Stimulated activated CD8-positive, alpha-beta memory T cell treated with anti-CD3 and anti-CD28 coated beads, Interleukin-2, amount 100 ng/mL, for 48 hours (primary cell): Measurements from ENCODE around the gene UPF3A.
"Not testable (repeated sequence)": the region's sequence is repeated elsewhere in the genome, so short reads cannot be mapped to it uniquely, and the experiment has no call there.

Source experiments
- DNase-seq, 2 donors: peaks; one replicate each; pipeline ENCODE4 v3.0.0-alpha.2; 2020; ENCODE audit warnings: low read depth in 2 of 2

The UPF3A gene, protein sequence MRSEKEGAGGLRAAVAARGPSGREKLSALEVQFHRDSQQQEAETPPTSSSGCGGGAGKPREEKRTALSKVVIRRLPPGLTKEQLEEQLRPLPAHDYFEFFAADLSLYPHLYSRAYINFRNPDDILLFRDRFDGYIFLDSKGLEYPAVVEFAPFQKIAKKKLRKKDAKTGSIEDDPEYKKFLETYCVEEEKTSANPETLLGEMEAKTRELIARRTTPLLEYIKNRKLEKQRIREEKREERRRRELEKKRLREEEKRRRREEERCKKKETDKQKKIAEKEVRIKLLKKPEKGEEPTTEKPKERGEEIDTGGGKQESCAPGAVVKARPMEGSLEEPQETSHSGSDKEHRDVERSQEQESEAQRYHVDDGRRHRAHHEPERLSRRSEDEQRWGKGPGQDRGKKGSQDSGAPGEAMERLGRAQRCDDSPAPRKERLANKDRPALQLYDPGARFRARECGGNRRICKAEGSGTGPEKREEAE

GRCh38 chr13:114281351-114282040 lies at the start of gene UPF3A:
UPF3A (plus strand) TSS chr13:114281601; CDS start chr13:114281640, 39 bp downstream.
- DNase-seq, result peak; percentile 81 to 83

DNA sequence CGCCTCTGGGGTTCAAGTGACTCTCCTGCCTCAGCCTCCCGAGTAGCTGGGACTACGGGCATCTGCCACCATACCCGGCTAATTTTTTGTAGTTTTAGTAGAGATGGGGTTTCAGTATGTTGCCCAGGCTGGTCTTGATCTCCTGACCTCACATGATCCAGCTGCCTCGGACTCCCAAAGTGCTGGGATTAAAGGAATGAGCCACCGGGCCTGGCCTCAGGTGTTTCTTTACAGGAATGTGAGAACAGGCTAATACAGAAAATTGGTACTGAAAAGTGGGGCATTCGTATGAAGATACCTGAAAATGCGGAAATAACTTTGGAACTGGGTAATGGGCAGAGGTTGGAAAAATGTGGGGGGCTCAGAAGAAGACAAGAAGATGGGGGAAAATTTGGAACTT lies 49.5 kb upstream of the UPF3A start:
- DNase-seq, result no peak

DNA sequence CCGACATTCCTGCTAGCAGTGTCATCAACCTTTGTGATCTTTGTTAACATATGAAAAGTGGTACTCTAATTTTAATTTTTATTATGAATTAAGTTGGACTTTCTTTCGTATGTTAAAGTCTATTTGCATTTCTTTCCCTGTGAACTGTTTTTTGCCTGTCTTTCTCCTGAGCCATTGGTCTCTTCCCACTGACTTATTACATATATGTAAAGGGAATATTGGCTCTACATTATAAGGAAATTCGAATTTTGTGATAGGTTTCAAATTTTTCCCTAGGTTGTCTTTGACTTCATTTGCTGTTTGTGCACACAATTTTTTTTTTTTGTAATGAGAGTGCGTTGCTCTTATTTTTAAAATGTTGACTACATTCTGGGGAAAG lies 47.1 kb upstream of the UPF3A start:
- no peak for DNase-seq

DNA sequence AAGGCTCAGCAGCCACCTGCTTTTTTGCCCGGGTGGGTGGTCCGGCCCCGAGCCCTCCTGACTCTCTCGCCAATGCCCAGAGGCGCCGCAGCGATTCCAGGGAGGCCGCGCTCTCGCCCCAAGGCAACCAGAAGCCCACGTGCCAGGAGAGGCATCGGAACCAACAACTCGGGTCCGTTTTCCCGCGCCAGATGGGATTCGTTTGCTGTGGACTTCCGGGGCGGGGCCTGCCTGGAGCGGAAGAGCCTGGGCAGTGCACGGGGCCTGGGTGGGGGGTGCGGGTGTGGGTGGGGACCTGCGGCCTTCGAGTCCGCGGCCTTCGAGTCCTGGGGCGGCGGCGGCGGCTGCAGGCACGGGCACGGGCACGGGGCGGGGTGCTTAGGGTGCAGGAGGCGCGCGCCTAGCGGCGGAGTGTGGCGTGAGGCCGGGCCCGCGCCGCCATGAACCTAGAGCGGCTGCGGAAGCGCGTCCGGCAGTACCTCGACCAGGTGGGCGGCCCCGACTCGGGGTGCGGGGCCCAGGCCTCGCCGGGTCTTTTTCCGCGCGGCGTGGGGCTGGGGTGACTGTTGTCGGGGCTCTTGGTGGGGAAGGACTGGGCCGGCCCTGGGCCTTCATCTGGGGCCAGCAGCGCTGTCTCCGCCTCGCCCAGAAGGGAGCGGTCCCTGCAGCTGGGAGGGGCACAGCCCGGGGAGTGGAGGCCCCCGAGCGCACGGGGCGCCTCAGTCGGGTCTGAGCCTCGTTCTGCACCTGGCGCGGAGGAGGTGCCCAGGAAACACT lies 46.6 kb upstream of the UPF3A start, which contains the start of gene CDC16:
CDC16 (plus strand) TSS at position 253 of the 777 bp plus-strand sequence; CDS start at position 441, 188 bp downstream.
- DNase-seq, result peak; percentile 88 to 94

- no peak for DNase-seq
Measured at GRCh38 chr13:114235697-114236096, 45.7 kb upstream of the UPF3A start.

GRCh38 chr13:114236227-114236626 lies 45.2 kb upstream of the UPF3A start:
- DNase-seq, result no peak

GRCh38 chr13:114237415-114238112 lies 43.8 kb upstream of the UPF3A start:
- no peak for DNase-seq

- no peak for DNase-seq
Measured at GRCh38 chr13:114241918-114242317, 39.5 kb upstream of the UPF3A start.

DNA sequence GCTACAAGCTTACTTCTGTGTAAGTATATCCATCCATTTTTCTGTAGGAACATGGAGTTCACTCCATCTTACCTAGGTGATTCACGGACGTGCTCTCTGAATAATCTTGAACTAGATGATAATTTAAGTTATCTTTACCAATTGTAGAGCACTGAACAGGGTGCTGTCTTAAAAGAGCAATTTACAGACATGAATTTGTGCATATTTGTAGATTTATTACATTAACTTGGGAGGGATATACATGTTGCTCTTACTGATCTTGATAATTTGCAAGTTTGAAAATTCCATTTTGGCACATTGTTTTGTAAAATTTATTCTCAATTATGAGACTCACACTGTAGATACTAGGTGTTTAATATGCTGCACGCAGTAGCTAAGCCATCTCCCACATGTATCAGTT lies 37.4 kb upstream of the UPF3A start:
- no peak for DNase-seq

- DNase-seq, result no peak
Measured at GRCh38 chr13:114244637-114245036, 36.8 kb upstream of the UPF3A start.

- no peak for DNase-seq
Measured at GRCh38 chr13:114248011-114248410, 33.4 kb upstream of the UPF3A start.

- no peak for DNase-seq
Measured at GRCh38 chr13:114249077-114249476, 32.3 kb upstream of the UPF3A start.

- DNase-seq, result not testable (repeated sequence)
Measured at GRCh38 chr13:114251639-114252440, 29.6 kb upstream of the UPF3A start.

GRCh38 chr13:114256547-114256946 lies 24.9 kb upstream of the UPF3A start:
- no peak for DNase-seq

GRCh38 chr13:114257014-114257413 lies 24.4 kb upstream of the UPF3A start:
- no peak for DNase-seq

DNA sequence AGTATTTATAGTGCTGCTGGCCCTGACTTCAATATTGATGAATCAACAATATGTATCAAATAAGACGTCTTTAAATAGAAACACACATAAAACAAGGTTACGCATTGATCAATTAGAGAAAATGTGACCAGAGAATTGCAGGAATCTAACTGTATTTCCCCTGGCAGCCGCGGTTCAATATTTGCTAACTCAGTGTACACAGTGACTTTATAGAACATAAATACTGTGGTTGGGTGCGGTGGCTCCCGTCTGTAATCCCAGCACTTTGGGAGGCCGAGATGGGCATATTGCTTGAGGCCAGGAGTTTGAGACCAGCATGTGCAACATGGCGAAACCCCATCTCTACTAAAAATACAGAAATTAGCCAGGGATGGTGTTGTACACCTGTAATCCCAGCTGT lies 22.8 kb upstream of the UPF3A start:
- DNase-seq, result no peak

- no peak for DNase-seq
Measured at GRCh38 chr13:114259374-114259773, 22.0 kb upstream of the UPF3A start.

DNA sequence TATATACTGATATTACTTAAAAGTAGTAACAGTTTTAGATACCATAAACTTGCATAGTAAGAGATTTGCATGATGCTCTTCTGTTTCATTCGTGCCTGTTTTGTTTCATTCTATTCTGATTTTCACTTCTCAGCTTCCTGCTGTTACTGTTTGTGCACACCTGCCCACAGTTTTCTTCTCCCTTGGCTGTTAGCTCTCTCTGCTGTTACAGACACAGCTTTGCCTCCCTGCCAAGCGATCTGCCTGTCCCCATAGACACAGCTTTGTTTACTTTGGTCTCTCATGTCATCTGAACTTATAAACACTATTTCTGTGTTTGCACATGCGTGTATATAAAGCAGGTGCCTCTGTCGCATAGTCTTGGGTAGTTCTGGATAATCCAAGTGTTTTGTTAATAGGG lies 21.4 kb upstream of the UPF3A start:
- DNase-seq, result no peak

- no peak for DNase-seq
Measured at GRCh38 chr13:114260814-114261213, 20.6 kb upstream of the UPF3A start.

GRCh38 chr13:114261328-114261965 lies 20.0 kb upstream of the UPF3A start:
- DNase-seq, result no peak
